ENCODE results near the gene GRIN1. TPM values are rescaled to one million over a fixed set of nuclear protein-coding genes. Genes with fewer than 3 reads are reported as not detected.
A peak's percentile ranks its signal among the peaks of the same experiment; 100 is the strongest.

Gene GRIN1
- total and polyA plus RNA-seq, 12 donors = not detected

GRCh38 chr9:137185921-137186320 lies 47.0 kb downstream of the GRIN1 start:
- Histone ChIP-seq H3K9me3 (no peaks in the 10 kb centered on the region), H3K27ac (no peak overlapping the region), H3K4me1 (peaks cover 27 to 50% (median 42%) of the 10 kb centered on the region in 9 donors), H3K27me3 (no peaks in the 10 kb centered on the region), H3K36me3 (peaks cover 0 to 73% (median 44%) of the 10 kb centered on the region in 9 donors), H3K4me3 (no peak overlapping the region)
- 93 to 95% methylated on average over 19 of the region's 19 CpGs for WGBS, 2 donors
- intact Hi-C loops (cut with DNase I) = loop anchor here in 5 of 10 donors (5.0 to 10.0 kb wide), 3 partner anchors 36 to 51 kb away; partner anchors contain the start of genes GRIN1 (in 2 of the 5), RNF208 (in 2 of the 5), CYSRT1 (in 1 of the 5) and RNF224 (in 1 of the 5)
- no peak for TF ChIP-seq CTCF (IDR thresholded peaks at IDR 0.05)
- ATAC-seq (no peak), DNase-seq (no peak)

GRCh38 chr9:137186385-137186784 lies 47.4 kb downstream of the GRIN1 start:
- ATAC-seq (no peak), DNase-seq (no peak)
- intact Hi-C loops (cut with DNase I) = loop anchor here in 5 of 10 donors (5.0 to 10.0 kb wide), 3 partner anchors 36 to 52 kb away; partner anchors contain the start of genes GRIN1 (in 2 of the 5), RNF208 (in 2 of the 5), CYSRT1 (in 1 of the 5) and RNF224 (in 1 of the 5)
- WGBS, 2 donors = 72 to 80% methylated on average over 6 of the region's 6 CpGs
- H3K27ac ChIP-seq = no peak overlapping the region
- no peaks in the 10 kb centered on the region for H3K27me3 ChIP-seq
- H3K36me3 ChIP-seq = peaks cover 0 to 73% (median 43%) of the 10 kb centered on the region in 9 donors
- peaks cover 28 to 54% (median 44%) of the 10 kb centered on the region in 9 donors for H3K4me1 ChIP-seq
- TF ChIP-seq CTCF (IDR thresholded peaks at IDR 0.05) = no peak
- H3K4me3 ChIP-seq = peak overlapping the region in 2 of 10 donors; percentile 98
- no peaks in the 10 kb centered on the region for H3K9me3 ChIP-seq

GRCh38 chr9:137187386-137187785 lies 48.4 kb downstream of the GRIN1 start:
- H3K36me3 ChIP-seq = peaks cover 0 to 72% (median 39%) of the 10 kb centered on the region in 9 donors
- no peak for ATAC-seq
- intact Hi-C loops (cut with DNase I) = loop anchor here in 5 of 10 donors (5.0 to 10.0 kb wide), 3 partner anchors 35 to 53 kb away; partner anchors contain the start of genes GRIN1 (in 2 of the 5), RNF208 (in 2 of the 5), CYSRT1 (in 1 of the 5) and RNF224 (in 1 of the 5)

GRCh38 chr9:137188086-137188489 lies 49.1 kb downstream of the GRIN1 start:
- Histone ChIP-seq H3K27me3 (no peaks in the 10 kb centered on the region), H3K9me3 (no peaks in the 10 kb centered on the region), H3K27ac (peak overlapping the region; percentile 94 to 100 (median 98)), H3K36me3 (peaks cover 0 to 67% (median 31%) of the 10 kb centered on the region in 9 donors), H3K4me3 (peak overlapping the region; percentile 75 to 99 (median 98)), H3K4me1 (peaks cover 28 to 60% (median 45%) of the 10 kb centered on the region in 9 donors)
- no peak for TF ChIP-seq CTCF (IDR thresholded peaks at IDR 0.05)
- ATAC-seq (peak in 3 of 8 donors; percentile 1 to 9 (median 7)), DNase-seq (no peak)
- intact Hi-C loops (cut with DNase I) = loop anchor here (1.0 to 10.0 kb wide), 7 partner anchors 17 to 53 kb away; partner anchors contain the start of genes RNF208 (in 5 of the 10), CYSRT1 (in 2 of the 10), GRIN1 (in 2 of the 10) and NDOR1 (in 1 of the 10)
- 0% methylated on average over 27 to 31 of the region's 31 CpGs for WGBS, 2 donors

More at GRCh38 chr9:137187386-137187785, 48.4 kb downstream of the GRIN1 start:
- Histone ChIP-seq H3K27me3 (no peaks in the 10 kb centered on the region), H3K9me3 (no peaks in the 10 kb centered on the region), H3K4me3 (peak overlapping the region; percentile 75 to 99 (median 98)), H3K4me1 (peaks cover 28 to 60% (median 45%) of the 10 kb centered on the region in 9 donors), H3K27ac (no peak overlapping the region)
- no peak for DNase-seq
- 84% methylated on average over 15 of the region's 15 CpGs for WGBS, 2 donors
- no peak for TF ChIP-seq CTCF (IDR thresholded peaks at IDR 0.05)
